Measurements from ENCODE around the gene APPBP2.
"Not testable (repeated sequence)": the region's sequence is repeated elsewhere in the genome, so short reads cannot be mapped to it uniquely, and the experiment has no call there.

The APPBP2 gene

DNA sequence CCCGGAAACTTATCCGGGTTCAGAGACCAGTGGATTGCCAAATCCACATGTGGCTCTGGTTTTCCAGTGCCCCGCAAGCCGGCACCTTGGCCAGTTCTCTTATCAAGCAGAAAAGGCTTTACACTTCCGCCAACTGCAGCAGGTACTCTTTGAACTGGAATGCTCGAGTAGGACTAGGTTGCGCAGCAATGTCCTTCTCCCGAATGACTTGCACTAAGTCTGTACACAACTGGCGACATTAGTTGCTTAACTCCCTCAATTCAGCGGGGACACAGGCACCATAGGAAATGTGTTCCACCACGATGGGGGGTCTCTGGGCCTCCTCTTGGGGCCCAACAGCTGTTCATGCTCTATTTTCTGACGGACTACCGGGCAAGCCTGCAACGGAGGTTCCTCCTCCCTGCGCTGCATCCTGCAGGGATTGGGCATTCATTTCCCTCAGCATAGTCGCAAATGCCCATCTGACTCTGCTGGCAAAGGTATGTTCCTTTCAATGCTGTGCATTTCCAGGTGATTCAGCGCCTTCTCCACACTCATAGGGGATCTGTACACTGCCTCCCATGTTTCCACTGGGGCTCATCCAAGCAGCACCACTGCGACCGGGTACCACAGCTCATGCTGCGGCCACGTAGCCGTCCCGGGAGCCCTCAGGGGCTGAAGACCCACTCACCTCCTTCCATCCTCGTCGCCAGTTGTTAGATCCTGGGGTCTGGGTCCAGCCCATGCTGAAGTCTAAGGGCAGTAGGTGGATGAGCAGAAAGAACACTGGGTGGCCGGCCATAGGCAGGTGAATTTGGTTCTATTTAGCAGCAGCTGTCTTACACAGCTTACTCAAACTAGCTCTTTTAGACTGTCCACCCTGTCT is 34.2 kb upstream of the APPBP2 start:
- TF ChIP-seq, protein P1, sequence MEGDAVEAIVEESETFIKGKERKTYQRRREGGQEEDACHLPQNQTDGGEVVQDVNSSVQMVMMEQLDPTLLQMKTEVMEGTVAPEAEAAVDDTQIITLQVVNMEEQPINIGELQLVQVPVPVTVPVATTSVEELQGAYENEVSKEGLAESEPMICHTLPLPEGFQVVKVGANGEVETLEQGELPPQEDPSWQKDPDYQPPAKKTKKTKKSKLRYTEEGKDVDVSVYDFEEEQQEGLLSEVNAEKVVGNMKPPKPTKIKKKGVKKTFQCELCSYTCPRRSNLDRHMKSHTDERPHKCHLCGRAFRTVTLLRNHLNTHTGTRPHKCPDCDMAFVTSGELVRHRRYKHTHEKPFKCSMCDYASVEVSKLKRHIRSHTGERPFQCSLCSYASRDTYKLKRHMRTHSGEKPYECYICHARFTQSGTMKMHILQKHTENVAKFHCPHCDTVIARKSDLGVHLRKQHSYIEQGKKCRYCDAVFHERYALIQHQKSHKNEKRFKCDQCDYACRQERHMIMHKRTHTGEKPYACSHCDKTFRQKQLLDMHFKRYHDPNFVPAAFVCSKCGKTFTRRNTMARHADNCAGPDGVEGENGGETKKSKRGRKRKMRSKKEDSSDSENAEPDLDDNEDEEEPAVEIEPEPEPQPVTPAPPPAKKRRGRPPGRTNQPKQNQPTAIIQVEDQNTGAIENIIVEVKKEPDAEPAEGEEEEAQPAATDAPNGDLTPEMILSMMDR (conservative IDR thresholded peaks at IDR 0.05), result no peak

DNA sequence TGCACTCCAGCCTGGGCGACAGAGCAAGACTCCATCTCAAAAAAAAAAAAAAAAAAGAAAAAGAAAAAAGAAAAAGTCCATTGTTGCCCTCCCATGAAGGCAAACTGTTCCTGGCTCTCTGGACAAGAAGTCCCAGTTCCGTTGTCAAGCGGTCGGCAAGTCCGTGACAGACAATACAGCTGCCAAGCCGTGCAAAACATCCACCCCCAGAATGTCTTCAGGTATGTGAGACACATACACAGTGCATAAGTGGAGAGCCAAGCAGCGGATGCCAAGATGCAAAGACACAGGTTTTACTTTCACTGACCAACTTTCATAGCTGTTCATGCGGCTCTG is 33.6 kb upstream of the APPBP2 start:
- TF ChIP-seq, protein P1 (conservative IDR thresholded peaks at IDR 0.05), result no peak
- H3K27ac ChIP-seq, result no peak overlapping the region

More for the DNA sequence above, 34.2 kb upstream of the APPBP2 start:
- H3K27ac ChIP-seq, result no peak overlapping the region

DNA sequence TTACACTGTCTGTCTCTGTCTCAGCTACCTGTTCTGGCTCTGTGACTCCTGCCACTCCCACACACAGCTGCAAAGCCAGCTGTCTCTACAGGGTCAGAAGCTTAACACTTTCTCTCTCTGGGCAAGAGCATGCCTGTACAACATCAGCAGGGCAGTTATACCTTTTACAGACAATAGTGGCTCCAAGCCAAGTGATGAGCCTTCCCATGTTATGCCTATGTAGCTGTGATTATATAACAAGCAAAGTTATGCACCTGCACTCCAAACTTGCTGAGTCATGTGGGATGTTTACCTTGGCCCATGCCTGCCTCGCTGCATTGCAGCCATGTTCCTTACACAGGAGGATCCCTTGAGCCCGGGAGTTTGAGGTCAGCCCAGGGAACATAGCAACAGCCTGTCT is 31.8 kb upstream of the APPBP2 start:
- H3K27ac ChIP-seq, result no peak overlapping the region
- TF ChIP-seq, protein P1 (conservative IDR thresholded peaks at IDR 0.05), result no peak

DNA sequence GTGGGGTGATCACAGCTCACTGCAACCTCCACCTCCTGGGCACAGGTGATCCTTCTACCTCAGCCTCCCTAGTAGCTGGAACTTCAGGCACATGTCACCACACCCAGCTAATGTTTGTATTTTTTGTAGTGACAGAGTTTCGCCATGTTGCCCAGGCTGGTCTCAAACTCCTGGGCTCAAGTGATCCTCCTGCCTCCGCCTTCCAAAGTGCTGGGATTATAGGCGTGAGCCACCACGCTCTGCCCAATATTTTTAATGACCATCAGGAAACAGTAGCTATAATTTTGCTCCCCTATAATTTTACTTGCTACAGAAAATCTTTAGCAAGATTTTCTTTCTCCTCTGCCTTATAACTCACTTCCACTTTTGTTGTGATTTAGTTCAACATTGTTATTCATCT is 29.7 kb upstream of the APPBP2 start:
- TF ChIP-seq, protein P1 (conservative IDR thresholded peaks at IDR 0.05), result no peak
- no peak overlapping the region for H3K27ac ChIP-seq

DNA sequence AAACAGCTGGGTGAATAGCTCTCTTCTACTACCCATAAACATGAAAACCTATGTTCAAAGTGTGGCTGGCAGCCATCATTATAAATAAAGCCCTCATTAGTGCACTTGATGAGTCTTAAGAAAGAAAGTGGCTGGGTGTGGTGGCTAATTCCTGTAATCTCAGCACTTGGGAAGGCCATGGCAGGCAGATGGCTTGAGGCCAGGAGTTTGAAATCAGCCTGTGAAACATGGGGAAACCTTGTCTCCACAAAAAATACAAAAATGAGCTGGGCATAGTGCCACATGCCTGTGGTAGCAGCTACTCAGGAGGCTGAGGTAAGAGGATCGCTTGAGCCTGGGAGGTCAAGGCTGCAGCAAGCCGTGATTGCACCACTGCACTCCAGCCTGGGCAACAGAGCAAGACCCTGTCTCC is 28.3 kb upstream of the APPBP2 start:
- no peak overlapping the region for H3K27ac ChIP-seq
- TF ChIP-seq, protein P1 (conservative IDR thresholded peaks at IDR 0.05), result no peak

DNA sequence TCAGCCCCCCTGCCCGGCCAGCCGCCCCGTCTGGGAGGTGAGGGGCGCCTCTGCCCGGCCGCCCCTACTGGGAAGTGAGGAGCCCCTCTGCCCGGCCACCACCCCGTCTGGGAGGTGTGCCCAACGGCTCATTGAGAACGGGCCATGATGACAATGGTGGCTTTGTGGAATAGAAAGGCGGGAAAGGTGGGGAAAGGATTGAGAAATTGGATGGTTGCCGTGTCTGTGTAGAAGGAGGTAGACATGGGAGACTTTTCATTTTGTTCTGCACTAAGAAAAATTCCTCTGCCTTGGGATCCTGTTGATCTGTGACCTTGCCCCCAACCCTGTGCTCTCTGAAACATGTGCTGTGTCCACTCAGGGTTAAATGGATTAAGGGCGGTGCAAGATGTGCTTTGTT is 26.2 kb upstream of the APPBP2 start:
- not testable (repeated sequence) for H3K27ac ChIP-seq

- TF ChIP-seq, protein P1 (conservative IDR thresholded peaks at IDR 0.05), result no peak
- no peak overlapping the region for H3K27ac ChIP-seq
Observed at GRCh38 chr17:60548990-60549389, 22.9 kb upstream of the APPBP2 start.

DNA sequence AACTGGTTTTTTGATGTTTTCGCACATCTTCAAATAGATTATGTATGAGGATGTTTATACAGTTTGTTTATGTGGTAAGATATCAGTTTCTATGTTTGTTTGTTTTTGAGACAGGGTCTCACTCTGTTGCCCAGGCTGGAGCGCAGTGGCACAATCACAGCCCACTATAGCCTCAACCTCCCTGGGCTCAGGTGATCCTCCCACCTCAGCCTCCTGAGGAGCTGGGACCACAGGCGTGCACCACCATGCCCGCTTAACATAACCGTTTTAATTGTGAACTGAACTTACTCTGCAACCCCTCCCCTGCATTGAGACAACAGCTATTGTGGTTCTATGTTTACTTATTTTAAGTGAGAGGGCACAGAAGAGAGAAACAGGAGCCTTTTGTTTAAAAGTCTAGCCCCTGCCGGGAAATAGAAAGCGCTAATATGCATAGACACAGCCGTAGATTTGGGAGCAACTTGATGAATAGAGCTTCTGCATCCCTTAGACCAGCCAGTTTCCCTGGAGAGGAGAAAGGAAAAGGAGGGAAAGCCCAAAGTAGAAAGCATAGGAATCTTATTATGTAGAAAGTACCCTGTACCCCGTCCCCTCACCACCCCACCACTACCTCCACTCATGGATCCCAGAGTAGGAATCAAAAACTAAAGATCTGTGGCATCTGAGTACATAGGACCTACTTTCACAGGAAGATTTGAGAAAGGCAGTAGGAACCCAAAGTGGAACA is 19.6 kb upstream of the APPBP2 start:
- TF ChIP-seq, protein P1 (conservative IDR thresholded peaks at IDR 0.05), result no peak
- no peak overlapping the region for H3K27ac ChIP-seq
